Neural cell (in vitro differentiated cells): ENCODE data around the gene YTHDF2. TPM values are rescaled to one million over a fixed set of nuclear protein-coding genes. Genes with fewer than 3 reads are reported as not detected.

Source experiments
- H2AFZ ChIP-seq: fragments of 200-600, 300-800 bp; sonication (generic), shearing (Covaris generic); 2 replicates; pipeline ENCODE4 v1.6.0; 2014; ENCODE audit warnings: low read depth, mild to moderate bottlenecking, antibody characterized with exemption, low read length, moderate library complexity
- H3F3A ChIP-seq: fragments of 200-600 bp; shearing (Covaris generic); 2 replicates; pipeline ENCODE4 v1.6.1; 2016; ENCODE audit warnings: mild to moderate bottlenecking, moderate library complexity, mixed read lengths, antibody characterized with exemption, low read length; ENCODE audit not compliant: insufficient read depth, poor library complexity, severe bottlenecking
- H3K27ac ChIP-seq: fragments of 200-600, 300-800 bp; sonication (generic), shearing (Covaris generic); 2 replicates; pipeline ENCODE4 v1.5.1; 2014; ENCODE audit warnings: mild to moderate bottlenecking, low read length, moderate library complexity
- H3K27me3 ChIP-seq: fragments of 300-800, 200-600 bp; sonication (generic), shearing (Covaris generic); 2 replicates; pipeline ENCODE4 v1.6.0; 2014; ENCODE audit warnings: mild to moderate bottlenecking, low read depth, low read length, moderate library complexity; ENCODE audit not compliant: insufficient read depth
- H3K36me3 ChIP-seq: fragments of 300-800, 200-600 bp; sonication (generic), shearing (Covaris generic); 2 replicates; pipeline ENCODE4 v1.5.1; 2014; ENCODE audit warnings: mild to moderate bottlenecking, antibody characterized with exemption, low read length, moderate library complexity; ENCODE audit not compliant: insufficient read depth
- H3K4me2 ChIP-seq: fragments of 300-800, 200-600 bp; sonication (generic), shearing (Covaris generic); 2 replicates; pipeline ENCODE4 v1.6.0; 2014; ENCODE audit warnings: mild to moderate bottlenecking, low read length
- H3K4me3 ChIP-seq: fragments of 300-800, 200-600 bp; sonication (generic), shearing (Covaris generic); 2 replicates; pipeline ENCODE4 v1.5.1; 2014; ENCODE audit warnings: mild to moderate bottlenecking, low read length, moderate library complexity
- H3K79me2 ChIP-seq: fragments of 200-600 bp; shearing (Covaris generic); replicated peaks from 2 replicates; pipeline ENCODE4 v1.6.0; 2014; ENCODE audit warnings: mild to moderate bottlenecking, low read length, moderate library complexity; ENCODE audit not compliant: insufficient read depth
- H3K9ac ChIP-seq: fragments of 300-800, 200-600 bp; sonication (generic), shearing (Covaris generic); 2 replicates; pipeline ENCODE4 v1.6.1; 2016; ENCODE audit warnings: mild to moderate bottlenecking, low read length, mixed read lengths
- H3K9me2 ChIP-seq: fragments of 200-600 bp; shearing (Covaris generic); 2 replicates; pipeline ENCODE4 v1.6.1; 2016; ENCODE audit warnings: mild to moderate bottlenecking, low read length, mixed read lengths; ENCODE audit not compliant: insufficient read depth
- H3K9me3 ChIP-seq: fragments of 200-600, 300-800 bp; sonication (generic), shearing (Covaris generic); 2 replicates; pipeline ENCODE4 v1.6.1; 2016; ENCODE audit warnings: mild to moderate bottlenecking, mixed run types, low read length, moderate library complexity, mixed read lengths
- H4K20me1 ChIP-seq: fragments of 200-600 bp; shearing (Covaris generic); 2 replicates; pipeline ENCODE4 v1.6.1; 2016; ENCODE audit warnings: mild to moderate bottlenecking, mixed run types; ENCODE audit not compliant: insufficient read depth
- EP300 ChIP-seq: fragments of 450-650 bp; conservative IDR thresholded peaks from 2 replicates; pipeline ENCODE4 v1.6.1; 2014; ENCODE audit warnings: antibody characterized with exemption, mild to moderate bottlenecking, moderate library complexity; ENCODE audit not compliant: poor library complexity, severe bottlenecking
- polyA plus RNA-seq: library from polyadenylated mRNA; depleted of rRNA; stranded (reverse); fragments of >200 nt; gene quantifications from 2 replicates; pipeline ENCODE4 v1.2.3, GENCODE V29; 2014
- small RNA-seq, 3 experiments: library from RNA; depleted of rRNA; stranded (forward); fragments of <200 nt; gene quantifications; one replicate each; pipeline ENCODE3, GENCODE V24; 2012

Gene YTHDF2
- polyA plus RNA-seq, 1 donor from 2014 or later: 90.2 TPM

DNA sequence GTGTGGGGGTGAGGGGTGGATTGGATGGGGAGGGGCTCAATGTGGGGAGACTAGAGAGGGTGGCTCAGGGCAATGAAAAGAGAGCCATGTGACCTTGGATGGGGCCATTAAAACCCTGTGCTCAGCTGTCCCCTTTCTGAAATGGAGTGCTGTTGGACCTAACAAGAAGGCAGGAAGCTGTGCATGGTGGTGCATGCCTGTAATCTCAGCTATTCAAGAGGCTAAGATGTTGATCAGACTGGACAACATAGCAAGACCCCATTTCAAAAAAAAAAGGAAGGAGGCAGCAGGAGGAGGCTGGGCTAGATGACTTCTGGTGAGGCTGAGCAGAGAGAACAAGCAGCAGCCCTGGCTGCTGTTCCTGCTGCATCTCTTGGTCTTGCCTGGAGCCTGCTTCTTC, 82.3 kb downstream of the YTHDF2 start:
- Histone ChIP-seq H3K27me3 (peaks cover 4% of the 10 kb centered on the region), H3K79me2 (no peaks in the 10 kb centered on the region), H3K36me3 (no peaks in the 10 kb centered on the region), H4K20me1 (no peaks in the 10 kb centered on the region), H3K9me2 (no peaks in the 10 kb centered on the region), H3K4me2 (no peak overlapping the region), H3F3A (no peaks in the 10 kb centered on the region), H2AFZ (no peak overlapping the region), H3K4me3 (no peak overlapping the region), H3K9ac (no peak overlapping the region), H3K27ac (no peak overlapping the region), H3K9me3 (no peaks in the 10 kb centered on the region)
- TF ChIP-seq EP300: no peak

Small RNA genes within 50 kb of the gene (small RNA-seq; reads per million reads assigned to genes)
- 0 reads per million in 3 experiments for gene RF00422

Other genes with a start within 250 kb of the YTHDF2 start
- gene RCC1, start 230.9 kb upstream of the YTHDF2 start, polyA plus RNA-seq: 13.1 and 15.3 TPM in 2 replicates
- gene TRNAU1AP, start 183.9 kb upstream of the YTHDF2 start, polyA plus RNA-seq: 80.8 and 91.6 TPM in 2 replicates
- gene RAB42, start 144.7 kb upstream of the YTHDF2 start, polyA plus RNA-seq: not detected in 2 replicates
- gene TAF12, start 93.9 kb upstream of the YTHDF2 start, polyA plus RNA-seq: 49.0 and 59.3 TPM in 2 replicates
- not detected in 2 replicates for gene RNU11, start 88.3 kb upstream of the YTHDF2 start, polyA plus RNA-seq
- gene GMEB1, start 68.2 kb upstream of the YTHDF2 start, polyA plus RNA-seq: 4.9 and 5.8 TPM in 2 replicates
- gene OPRD1, start 75.2 kb downstream of the YTHDF2 start, polyA plus RNA-seq: 0.09 TPM in 1 of 2 replicates, not detected in the other
- 62.0 and 65.2 TPM in 2 replicates for gene EPB41, start 177.6 kb downstream of the YTHDF2 start, polyA plus RNA-seq